C4-2B (cell line): ENCODE measurements around the gene NSD2.

Experiments used
- H3K27ac ChIP-seq: fragments of 450-650 bp; 2 replicates; pipeline ENCODE4 v1.5.1; 2017
- CTCF ChIP-seq: fragments of 450-650 bp; conservative IDR thresholded peaks from 2 replicates; pipeline ENCODE4 v1.5.1; 2017; ENCODE audit warnings: mild to moderate bottlenecking
- ZFX ChIP-seq: fragments of 450-650 bp; IDR thresholded peaks from 2 replicates; pipeline ENCODE4 v1.6.1; 2017

NSD2 gene

DNA sequence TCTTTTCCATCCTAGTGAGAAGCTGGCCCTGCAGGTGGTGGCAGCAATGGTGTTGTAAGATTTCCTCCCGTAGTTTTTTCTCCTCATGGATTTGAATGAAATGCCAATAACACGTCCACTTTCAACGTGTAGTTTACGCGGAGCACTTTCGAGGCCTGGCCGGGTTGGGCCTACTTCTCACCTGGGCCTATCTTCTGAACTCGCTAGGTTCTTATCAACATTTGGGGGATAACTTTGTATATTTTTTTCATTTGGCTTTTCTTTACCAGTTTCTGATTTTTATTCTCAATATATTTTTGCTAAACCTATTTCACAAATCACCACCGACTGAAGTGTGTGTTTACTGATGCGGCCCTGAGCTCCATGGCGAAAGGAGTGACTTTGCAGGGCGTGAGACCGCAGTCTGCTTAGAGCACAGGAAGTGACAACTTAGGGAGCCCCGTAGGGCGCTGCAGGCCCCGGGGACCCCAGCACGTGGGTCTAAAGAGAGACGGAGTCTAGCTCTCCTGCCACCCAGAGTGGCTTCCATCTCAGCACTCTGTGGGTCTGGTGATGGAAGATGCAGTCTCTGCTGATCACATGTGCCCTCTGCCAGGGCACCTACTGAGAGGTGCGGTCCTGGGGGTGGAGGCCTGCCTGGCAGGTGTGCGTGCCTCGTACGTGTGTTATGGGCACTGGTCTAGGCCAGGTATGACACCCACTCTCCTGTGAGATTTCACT lies 108.4 kb downstream of the NSD2 start:
- no peak overlapping the region for H3K27ac ChIP-seq
- TF ChIP-seq CTCF (no peak), ZFX (no peak)

DNA sequence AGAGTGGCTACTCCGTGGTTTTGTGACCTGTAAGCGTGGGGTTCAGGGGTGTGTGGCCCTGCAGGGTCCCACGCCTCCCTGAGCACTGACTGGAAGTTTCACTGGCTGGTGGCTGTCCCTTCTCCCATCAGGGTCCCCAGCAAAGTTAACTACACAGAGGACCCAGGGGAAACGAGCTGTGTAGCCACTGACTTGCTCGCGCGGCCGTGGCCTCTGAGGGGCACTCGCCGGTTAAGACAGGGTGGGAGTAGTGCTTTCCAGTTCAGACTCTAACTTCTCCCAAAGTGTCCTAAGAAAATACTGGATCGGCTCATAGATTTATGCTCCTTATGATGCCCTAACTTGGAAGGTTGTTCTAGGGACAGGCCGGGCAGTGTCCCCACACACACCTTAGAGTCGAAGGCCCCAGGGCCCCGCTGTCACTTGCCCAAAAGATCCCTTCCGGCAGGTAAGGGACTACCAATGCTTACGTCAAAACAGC lies 109.4 kb downstream of the NSD2 start:
- no peak for TF ChIP-seq CTCF
- TF ChIP-seq ZFX: no peak
- no peak overlapping the region for H3K27ac ChIP-seq

DNA sequence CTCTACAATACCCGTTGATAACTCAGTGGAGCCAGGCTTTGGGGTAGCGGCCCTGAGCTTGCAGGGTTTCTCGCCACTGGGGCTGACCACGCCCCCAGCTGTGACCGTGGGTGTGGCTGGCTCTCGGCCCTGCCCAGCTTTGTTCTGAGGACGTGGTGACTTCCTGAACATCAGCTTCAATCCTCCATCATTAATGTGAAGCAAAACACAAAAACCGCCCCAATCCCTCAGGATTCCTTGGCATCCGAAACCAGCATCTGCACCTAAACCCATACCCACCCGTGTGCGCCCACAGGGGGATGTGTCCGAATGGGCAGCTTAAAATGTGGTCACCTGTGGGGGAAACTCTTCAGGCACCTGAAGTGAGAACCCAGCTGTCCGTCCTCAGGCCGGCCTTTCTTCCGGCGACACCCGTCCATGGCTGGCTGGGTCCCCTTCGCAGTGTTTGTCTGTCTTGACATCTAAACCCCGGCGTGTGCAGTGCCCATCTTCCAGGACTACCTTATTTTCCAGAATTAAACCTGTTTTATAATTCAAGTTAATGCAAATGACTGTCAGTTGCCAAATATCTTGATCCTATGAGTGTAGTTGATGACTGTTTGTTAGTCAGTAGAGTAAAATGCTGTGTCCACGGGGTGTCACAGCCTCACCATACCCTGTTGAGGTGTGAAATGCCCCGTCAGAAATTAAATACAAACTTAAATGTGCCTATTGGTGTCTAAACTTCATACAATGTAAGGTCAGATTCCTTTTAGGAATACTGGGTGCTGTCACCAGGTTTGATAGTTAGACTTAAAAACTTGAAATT lies 110.3 kb downstream of the NSD2 start:
- TF ChIP-seq ZFX (no peak), CTCF (no peak)
- no peak overlapping the region for H3K27ac ChIP-seq

DNA sequence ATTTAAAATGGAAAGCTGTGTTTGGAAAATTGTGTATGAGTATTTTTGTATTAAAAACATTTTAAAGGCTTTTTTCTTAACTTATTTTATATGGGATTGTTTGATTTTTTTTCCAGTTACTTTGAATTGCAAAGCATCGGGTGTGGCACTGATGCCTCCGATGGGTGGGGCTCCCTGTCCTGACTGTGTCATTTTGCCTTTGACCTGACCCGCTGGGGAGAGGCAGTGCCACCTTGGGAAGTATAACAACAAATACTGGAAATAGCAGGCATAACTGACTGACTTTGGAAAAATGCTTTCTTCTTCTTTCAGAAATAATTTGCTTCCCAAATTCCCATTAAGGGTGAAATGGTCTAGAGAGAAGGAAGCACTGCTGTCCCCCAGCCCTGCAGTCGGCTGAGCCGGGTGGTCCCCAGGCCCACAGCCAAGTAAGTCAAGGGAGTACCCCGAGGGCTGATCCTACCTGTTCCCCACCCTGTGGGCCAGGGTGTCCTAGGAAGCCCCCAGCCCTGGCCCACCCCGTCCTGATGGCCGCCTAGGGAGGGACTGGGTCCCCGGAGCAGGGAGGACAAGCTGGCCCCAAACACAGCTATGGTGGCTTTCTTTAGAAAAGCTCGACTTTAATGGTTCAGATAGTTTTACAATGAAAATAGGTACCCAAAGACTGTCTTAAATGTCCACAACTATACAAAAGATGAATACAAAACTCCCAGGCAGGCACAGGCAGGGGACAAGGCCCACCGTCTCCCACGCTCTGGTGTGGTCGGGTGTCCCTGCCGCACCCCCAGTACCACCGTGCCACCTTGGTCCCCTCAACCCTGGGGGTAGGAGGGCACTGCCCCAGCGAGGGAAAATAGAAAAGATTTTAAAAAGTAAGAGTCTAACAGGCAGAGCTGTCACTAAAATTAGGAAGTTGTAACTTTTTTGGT lies 111.2 kb downstream of the NSD2 start:
- no peak overlapping the region for H3K27ac ChIP-seq
- TF ChIP-seq CTCF (no peak), ZFX (no peak)

DNA sequence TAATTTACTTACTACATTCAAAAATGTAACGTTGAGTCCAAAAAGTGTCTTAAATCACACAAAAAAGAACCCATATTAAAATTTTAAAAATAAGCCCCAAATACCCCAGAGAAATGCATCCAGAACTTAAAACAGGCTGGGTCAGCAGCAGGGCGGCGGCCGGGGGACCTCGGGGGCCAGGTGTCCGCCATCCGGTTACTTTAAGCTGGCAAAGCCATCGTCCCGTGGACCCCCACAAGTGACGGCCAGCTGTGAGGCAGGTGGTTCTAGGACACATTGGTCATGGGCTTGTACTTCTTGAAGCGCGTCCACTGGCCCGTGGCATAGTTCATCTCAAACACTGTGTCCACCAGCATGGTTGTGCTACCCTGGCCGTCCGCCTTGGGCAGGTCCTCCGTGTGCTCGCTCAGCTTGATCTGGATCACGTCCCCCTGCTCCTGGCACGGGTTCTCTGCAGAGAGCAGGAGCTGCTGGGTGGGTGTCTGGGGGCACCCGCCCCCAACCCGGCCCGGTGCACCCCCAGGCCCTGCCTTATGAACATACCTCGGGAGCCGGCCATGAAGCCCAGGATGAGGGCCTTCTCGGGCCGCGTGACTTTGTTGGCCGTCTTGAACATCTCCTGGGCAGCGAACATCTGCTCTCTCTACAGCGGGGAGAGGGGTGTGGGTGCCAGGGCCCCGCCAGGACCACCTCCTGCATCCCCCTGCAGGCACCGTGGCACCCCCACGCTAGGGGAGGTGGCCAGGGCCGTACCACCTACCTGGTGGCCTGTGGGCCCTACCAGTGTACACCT lies 112.1 kb downstream of the NSD2 start:
- no peak overlapping the region for H3K27ac ChIP-seq
- no peak for TF ChIP-seq ZFX
- TF ChIP-seq CTCF: no peak

GRCh38 chr4:1983846-1984405 lies 112.7 kb downstream of the NSD2 start:
- H3K27ac ChIP-seq: no peak overlapping the region
- TF ChIP-seq CTCF: no peak
- no peak for TF ChIP-seq ZFX
